ENCODE measurements around the gene EPN3.

- TF ChIP-seq CTCF (IDR thresholded peaks at IDR 0.05) (no peak), POLR2A (IDR thresholded peaks at IDR 0.05) (no peak)
Observed at GRCh38 chr17:50495918-50496317, 36.6 kb upstream of the EPN3 start.

Measured in uterus (tissue), 2 donors.